Type B pancreatic cell (in vitro differentiated cells): ENCODE results near the gene FAM200A. TPM values are rescaled to one million over a fixed set of nuclear protein-coding genes. Genes with fewer than 3 reads are reported as not detected.
"Not testable (repeated sequence)": the region's sequence is repeated elsewhere in the genome, so short reads cannot be mapped to it uniquely, and the experiment has no call there.

ENCODE experiments used
- DNase-seq: peaks from one replicate; pipeline ENCODE4 v3.0.0; 2021; ENCODE audit warnings: mixed read lengths; ENCODE audit not compliant: unreplicated experiment; ENCODE audit errors: extremely low spot score
- H3K27ac Mint-ChIP-seq: 2 replicates; pipeline ENCODE4 v1.8.0; 2021; ENCODE audit warnings: mild to moderate bottlenecking, mixed read lengths
- H3K27me3 Mint-ChIP-seq: 2 replicates; pipeline ENCODE4 v1.8.0; 2021; ENCODE audit warnings: mixed read lengths
- H3K36me3 Mint-ChIP-seq: 2 replicates; pipeline ENCODE4 v1.8.0; 2021; ENCODE audit warnings: mixed read lengths
- H3K4me1 Mint-ChIP-seq: one replicate; pipeline ENCODE4 v1.8.0; 2021; ENCODE audit warnings: mixed read lengths; ENCODE audit not compliant: unreplicated experiment
- H3K4me3 Mint-ChIP-seq: 2 replicates; pipeline ENCODE4 v1.8.0; 2021; ENCODE audit warnings: mild to moderate bottlenecking, mixed read lengths
- H3K9me3 Mint-ChIP-seq: 2 replicates; pipeline ENCODE4 v1.8.0; 2021; ENCODE audit warnings: mixed read lengths
- CTCF ChIP-seq: fragments of 200-600 bp; sonication (generic); conservative IDR thresholded peaks from 2 replicates; pipeline ENCODE4 v1.5.0; 2021; ENCODE audit warnings: antibody characterized with exemption, mild to moderate bottlenecking
- total RNA-seq: library from RNA; stranded (reverse); gene quantifications from 2 replicates; pipeline ENCODE4 v1.2.1, GENCODE V29; 2021; ENCODE audit warnings: low replicate concordance

Gene FAM200A
- total RNA-seq, 1 donor from 2014 or later, result 10.8 TPM

DNA sequence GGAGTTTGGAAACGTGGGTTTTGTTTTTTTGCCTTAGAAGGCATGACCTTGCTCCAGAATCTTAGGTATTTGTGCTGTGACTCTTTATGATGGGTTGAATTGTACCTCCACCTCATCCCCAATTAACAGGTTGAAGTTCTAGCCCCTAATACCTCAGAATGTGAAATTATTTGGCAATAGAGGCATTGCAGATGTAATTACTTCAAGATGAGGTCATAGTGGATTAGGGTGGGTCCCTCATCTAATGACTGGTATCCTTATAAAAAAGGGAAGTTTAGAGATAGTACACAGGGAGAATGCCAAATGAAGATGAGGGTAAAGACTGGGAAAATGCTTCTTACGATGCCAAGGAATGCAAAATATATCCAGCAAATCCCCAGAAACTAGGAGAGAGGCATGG is 3.0 kb upstream of the FAM200A start:
- TF ChIP-seq CTCF, result no peak
- no peaks in the 10 kb centered on the region for H3K9me3 Mint-ChIP-seq
- DNase-seq, result no peak
- peaks cover 16% of the 10 kb centered on the region for H3K4me1 Mint-ChIP-seq
- H3K27ac Mint-ChIP-seq, result peak overlapping the region; percentile 14
- H3K4me3 Mint-ChIP-seq, result no peak overlapping the region
- peaks cover 10% of the 10 kb centered on the region for H3K36me3 Mint-ChIP-seq
- no peaks in the 10 kb centered on the region for H3K27me3 Mint-ChIP-seq

- H3K4me3 Mint-ChIP-seq, result peak overlapping the region; percentile 66
- peaks cover 15% of the 10 kb centered on the region for H3K4me1 Mint-ChIP-seq
- no peak for DNase-seq
- TF ChIP-seq CTCF, result no peak
- peaks cover 4% of the 10 kb centered on the region for H3K9me3 Mint-ChIP-seq
- H3K36me3 Mint-ChIP-seq, result peaks cover 18% of the 10 kb centered on the region
- no peak overlapping the region for H3K27ac Mint-ChIP-seq
- no peaks in the 10 kb centered on the region for H3K27me3 Mint-ChIP-seq
Measured at GRCh38 chr7:99553039-99553438, 1.1 kb upstream of the FAM200A start.

GRCh38 chr7:99551334-99551733 is 580 bp downstream of the FAM200A start:
- Mint-ChIP-seq H3K36me3 (peaks cover 30% of the 10 kb centered on the region), H3K27me3 (no peaks in the 10 kb centered on the region), H3K4me1 (peaks cover 5% of the 10 kb centered on the region), H3K27ac (peak overlapping the region; percentile 82), H3K4me3 (peak overlapping the region; percentile 91), H3K9me3 (peaks cover 12% of the 10 kb centered on the region)
- no peak for DNase-seq
- TF ChIP-seq CTCF, result no peak

DNA sequence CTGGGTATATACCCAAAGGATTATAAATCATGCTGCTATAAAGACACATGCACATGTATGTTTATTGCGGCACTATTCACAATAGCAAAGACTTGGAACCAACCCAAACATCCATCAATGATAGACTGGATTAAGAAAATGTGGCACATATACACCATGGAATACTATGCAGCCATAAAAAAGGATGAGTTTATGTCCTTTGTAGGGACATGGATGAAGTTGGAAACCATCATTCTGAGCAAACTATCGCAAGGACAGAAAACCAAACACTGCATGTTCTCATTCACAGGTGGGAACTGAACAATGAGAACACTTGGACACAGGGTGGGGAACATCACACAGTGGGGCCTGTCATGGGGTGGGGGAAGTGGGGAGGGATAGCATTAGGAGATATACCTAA is 2.4 kb downstream of the FAM200A start:
- not testable (repeated sequence) for DNase-seq, H3K4me1 Mint-ChIP-seq, H3K27me3 Mint-ChIP-seq, H3K27ac Mint-ChIP-seq
- Mint-ChIP-seq H3K4me3 (peak overlapping the region; percentile 78), H3K9me3 (peaks cover 12% of the 10 kb centered on the region), H3K36me3 (peaks cover 30% of the 10 kb centered on the region)

GRCh38 chr7:99545308-99545707 is 6.6 kb downstream of the FAM200A start:
- Mint-ChIP-seq H3K9me3 (peaks cover 18% of the 10 kb centered on the region), H3K36me3 (peaks cover 44% of the 10 kb centered on the region)
- not testable (repeated sequence) for H3K27me3 Mint-ChIP-seq, H3K27ac Mint-ChIP-seq, H3K4me3 Mint-ChIP-seq, H3K4me1 Mint-ChIP-seq, DNase-seq

GRCh38 chr7:99543916-99544315 is 8.0 kb downstream of the FAM200A start:
- no peak for TF ChIP-seq CTCF
- Mint-ChIP-seq H3K4me3 (no peak overlapping the region), H3K9me3 (peaks cover 18% of the 10 kb centered on the region), H3K36me3 (peaks cover 41% of the 10 kb centered on the region), H3K27ac (no peak overlapping the region), H3K4me1 (no peaks in the 10 kb centered on the region), H3K27me3 (no peaks in the 10 kb centered on the region)
- no peak for DNase-seq

DNA sequence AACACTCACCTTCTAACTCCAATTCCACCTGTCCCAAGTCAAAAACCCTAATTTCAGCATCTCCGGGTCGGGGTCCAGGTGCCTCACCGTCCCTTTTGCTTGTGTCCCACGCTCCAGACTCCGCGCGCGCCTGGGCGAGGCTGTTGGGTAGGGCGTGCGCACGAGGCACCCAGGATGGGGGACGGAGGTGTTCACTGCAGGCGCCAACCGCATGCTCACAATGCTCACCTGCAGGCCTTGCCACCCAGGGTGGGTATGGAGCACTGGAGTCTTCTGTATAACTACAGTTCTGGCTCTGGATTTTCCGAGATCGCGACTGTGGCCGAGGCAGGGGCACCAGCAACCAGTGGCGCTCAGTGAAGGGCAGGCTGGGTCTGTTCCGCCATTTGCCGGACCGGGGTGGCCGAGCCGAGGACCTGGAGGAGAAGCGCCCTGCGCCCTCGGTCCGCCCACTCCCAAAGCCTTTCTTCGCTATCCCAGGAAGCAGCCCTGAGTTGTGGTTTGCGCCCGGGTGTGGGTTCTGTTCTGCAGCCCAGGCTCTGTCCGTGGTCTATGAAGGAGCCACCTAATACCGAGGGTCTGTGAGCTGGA is 8.7 kb downstream of the FAM200A start:
- Mint-ChIP-seq H3K27me3 (no peaks in the 10 kb centered on the region), H3K9me3 (peaks cover 15% of the 10 kb centered on the region), H3K4me1 (no peaks in the 10 kb centered on the region), H3K36me3 (peaks cover 37% of the 10 kb centered on the region), H3K4me3 (no peak overlapping the region), H3K27ac (no peak overlapping the region)
- DNase-seq, result no peak
- TF ChIP-seq CTCF, result no peak
